Activated naive CD4-positive, alpha-beta T cell treated with anti-CD3 and anti-CD28 coated beads, Interleukin-2, amount 50 U/mL, for 16 hours (primary cell): Measurements from ENCODE around the gene KCNMA1.

Source experiments
- DNase-seq: peaks from one replicate; pipeline ENCODE4 v3.0.0-alpha.2; 2020

The KCNMA1 gene

GRCh38 chr10:77553311-77553710 is 84.3 kb downstream of the KCNMA1 start:
- no peak for DNase-seq

DNA sequence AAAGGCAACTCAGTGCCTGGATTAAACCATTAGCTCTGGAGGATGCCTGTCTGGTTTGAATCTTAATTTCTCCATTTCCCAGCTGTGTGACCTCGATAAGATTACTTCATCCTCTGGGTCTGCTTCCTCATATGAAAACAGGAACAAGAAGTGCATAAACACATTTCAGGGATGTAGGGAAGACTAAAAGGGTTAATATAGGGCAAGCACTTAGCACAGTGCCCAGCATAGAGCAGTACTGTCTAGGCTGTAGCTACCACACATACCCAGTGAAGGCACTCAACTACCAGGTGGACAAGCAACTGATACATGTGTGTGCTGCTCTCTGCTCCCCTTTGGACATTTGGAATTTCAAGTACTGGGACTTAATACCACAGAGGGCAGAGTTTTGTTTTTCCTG is 85.4 kb downstream of the KCNMA1 start:
- DNase-seq, result no peak

DNA sequence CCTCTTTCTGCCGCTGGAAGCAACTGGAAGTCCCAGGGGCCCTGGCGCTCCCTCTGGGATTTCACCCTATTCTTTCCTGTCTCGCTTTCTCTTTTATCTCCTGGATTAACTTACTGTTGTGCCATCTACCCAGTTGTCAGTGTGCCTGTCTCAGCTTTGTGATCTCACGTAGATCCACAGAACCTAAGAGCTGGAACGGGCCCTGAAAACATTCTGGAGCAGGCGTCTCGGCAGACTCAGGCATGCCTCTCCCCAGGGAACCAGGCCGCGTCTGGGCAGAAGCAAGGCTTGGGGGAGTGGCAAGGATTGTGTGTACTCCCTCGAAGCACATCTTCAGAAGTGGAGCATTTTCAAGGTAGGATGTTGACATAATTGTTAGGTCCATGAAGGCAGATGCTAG is 87.2 kb downstream of the KCNMA1 start:
- DNase-seq, result no peak

DNA sequence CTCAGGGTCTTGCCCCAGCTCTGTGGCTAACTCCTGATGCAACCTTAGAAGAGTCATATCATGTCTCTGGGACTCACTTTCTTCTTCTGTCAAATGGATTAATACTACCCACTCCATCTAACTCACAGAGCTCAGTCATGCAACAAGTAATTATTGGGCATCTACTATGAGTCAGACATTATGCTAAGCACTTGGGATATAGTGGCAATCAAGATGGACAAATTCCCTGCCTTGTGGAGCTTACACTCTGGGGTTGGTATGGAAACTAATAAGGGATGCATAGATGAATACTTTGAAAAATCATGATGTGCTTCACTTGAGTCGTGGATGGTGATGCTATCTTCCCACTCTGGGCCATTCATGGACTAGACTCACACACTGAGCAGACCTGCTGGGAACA is 88.9 kb downstream of the KCNMA1 start:
- DNase-seq, result no peak

DNA sequence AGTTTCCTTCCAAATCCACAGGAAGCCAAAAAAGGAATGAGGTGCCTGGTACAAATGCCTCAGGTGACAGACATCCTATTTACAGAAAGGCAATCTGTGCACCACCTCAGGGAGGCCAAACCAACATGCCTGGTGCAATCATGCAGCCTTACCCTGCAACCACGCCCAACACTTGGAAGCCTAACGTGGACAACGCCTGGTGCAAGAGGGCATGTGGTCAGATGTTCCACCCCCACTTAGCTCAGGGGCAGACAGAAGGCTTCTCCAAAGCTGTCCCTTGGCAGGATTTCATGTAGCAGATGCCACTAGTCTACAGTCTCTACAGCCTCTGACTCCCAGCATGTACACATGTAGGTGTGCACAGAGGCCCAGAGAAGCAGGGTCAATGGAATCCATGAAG is 89.5 kb downstream of the KCNMA1 start:
- DNase-seq, result no peak

GRCh38 chr10:77547307-77548050 is 90.1 kb downstream of the KCNMA1 start:
- no peak for DNase-seq

DNA sequence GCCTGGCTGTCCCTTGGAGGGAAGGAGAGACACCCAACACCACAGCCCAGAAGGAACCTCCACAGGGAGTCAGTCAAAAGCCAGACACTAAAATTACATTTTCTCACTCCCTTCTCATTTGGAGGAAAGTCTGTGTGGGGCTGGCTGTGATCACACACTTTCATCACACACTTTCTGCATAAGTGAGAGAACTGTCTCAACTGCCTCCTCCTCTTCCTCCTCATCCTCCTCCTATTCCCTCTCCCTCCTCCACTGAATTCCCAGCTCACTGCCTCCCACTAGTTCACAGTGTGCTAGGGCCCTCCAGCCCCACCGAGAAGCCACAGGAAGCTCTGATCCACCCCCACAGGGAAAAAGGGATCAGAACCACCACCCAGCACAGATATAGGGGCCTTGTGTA is 91.6 kb downstream of the KCNMA1 start:
- no peak for DNase-seq

DNA sequence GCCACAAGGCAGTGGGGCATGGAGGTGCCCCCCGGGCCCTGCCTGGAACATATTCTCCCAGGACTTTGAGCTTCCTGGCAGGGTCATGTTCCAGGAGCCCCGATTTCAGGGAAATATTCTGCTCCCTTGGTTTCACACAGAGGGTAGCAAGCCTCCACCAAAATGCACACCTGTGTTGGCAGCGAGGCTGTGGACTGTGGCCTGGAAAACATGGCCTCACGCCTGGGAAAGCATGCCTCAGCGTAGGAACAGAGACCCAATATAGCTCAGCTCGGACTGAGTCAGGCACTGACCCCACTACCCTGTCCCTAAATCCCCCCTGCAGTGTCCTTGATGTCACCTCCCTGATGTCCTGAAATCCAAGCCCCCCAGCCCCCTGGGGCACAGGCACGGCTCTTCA is 92.0 kb downstream of the KCNMA1 start:
- no peak for DNase-seq

GRCh38 chr10:77544617-77545016 is 93.0 kb downstream of the KCNMA1 start:
- no peak for DNase-seq

DNA sequence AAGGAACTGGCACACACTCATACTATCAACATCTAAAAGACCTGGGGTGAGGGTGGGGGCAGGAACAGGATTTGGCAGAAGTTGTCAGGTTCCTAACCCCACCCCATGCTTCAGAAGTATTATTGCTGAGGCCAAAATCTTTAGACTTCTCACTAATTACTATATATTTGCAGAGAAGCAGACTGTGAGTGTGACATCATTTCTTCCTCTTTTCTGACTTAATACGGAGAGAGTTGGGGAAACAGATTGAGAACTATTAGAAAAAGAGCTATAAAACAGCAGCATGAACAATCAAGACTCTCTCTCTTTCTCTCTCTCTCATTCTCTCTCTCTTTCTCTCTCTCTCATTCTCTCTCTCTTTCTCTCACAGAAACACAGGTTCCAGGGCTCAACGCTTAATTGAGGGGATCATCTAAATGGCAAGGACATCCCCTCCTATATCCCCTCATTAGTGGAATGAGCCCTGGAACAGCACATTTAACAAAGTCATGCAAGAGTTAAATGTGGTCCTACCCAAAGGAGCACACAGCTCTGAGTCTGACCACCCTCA is 94.8 kb downstream of the KCNMA1 start:
- DNase-seq, result no peak

- DNase-seq, result no peak
These were observed 95.7 kb downstream of the KCNMA1 start for GRCh38 chr10:77541944-77542343.

GRCh38 chr10:77541247-77541646 is 96.4 kb downstream of the KCNMA1 start:
- DNase-seq, result no peak

- no peak for DNase-seq
These were observed 98.3 kb downstream of the KCNMA1 start for GRCh38 chr10:77539147-77539935.

- no peak for DNase-seq
These were observed 99.8 kb downstream of the KCNMA1 start for GRCh38 chr10:77537720-77538373.

DNA sequence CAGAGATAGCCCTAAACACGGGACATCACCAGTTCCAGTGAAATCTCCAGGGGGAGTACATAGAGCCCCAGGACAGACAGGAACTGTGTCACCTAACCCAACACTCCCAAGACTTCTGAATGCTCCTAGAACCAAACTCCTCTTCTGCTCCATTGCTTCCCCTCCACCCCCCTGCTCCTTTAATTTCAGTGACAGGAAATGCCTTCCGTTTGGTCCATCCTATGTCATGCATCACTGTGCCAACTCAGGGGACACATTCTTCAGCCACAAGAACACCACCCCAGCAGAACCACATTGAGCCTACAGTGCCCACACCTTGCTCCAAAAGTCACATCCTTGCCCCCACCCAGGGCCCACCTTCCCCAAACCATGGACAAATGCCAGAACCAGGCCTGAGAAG is 100.5 kb downstream of the KCNMA1 start:
- no peak for DNase-seq

GRCh38 chr10:77533887-77534278 is 103.7 kb downstream of the KCNMA1 start:
- DNase-seq, result no peak

GRCh38 chr10:77533146-77533886 is 104.3 kb downstream of the KCNMA1 start:
- DNase-seq, result no peak

GRCh38 chr10:77532068-77532467 is 105.5 kb downstream of the KCNMA1 start:
- no peak for DNase-seq

DNA sequence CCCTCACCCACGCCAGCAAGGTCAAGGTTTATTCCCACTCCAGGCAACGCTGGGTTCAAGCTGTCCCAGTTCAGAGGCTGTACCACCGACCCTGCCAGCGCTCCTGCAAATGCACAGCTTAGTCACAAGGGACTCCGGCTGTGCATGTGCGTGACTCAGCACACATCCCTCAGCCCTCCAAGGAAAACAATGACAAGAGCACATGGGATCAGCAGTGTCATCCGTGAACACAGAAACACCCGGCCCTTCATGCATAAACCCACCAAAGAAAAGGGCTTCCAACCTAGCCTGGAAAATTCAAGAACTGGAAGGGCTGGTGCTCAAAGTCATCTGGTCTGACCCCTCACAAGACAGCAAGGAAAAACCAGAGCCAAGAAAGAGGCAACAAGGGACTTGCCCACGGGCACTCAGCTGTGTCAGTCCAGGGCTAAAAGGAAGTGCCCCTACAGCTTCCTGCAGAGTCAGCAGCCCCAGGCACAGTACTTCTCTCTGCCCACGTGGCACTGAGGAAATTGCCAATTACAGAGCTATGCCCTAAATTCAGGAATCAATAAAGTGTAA is 106.1 kb downstream of the KCNMA1 start:
- no peak for DNase-seq

GRCh38 chr10:77530011-77530410 is 107.6 kb downstream of the KCNMA1 start:
- DNase-seq, result no peak

- no peak for DNase-seq
These were observed 108.5 kb downstream of the KCNMA1 start for GRCh38 chr10:77529050-77529576.

DNA sequence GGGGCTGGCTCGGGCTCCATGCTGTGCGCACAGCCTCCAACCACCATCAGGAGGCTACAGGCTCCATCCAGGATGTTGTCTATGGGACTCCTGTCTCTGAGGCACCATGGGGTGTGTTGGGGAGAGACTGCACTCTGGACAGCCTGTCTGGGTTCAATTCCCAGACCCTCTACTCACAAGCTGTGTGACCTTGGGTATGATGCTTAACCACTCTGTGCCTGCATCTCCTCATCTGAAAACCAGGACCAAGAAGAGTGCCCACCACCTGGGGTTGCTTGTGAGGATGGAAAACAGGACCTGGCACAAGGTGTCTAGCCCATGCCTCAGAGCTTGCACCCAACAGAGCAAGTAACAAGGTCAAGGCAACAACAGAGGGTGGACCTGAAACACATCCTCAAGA is 109.8 kb downstream of the KCNMA1 start:
- no peak for DNase-seq
